Thyroid gland (tissue), 4 donors: ENCODE measurements around the gene REEP1. TPM values are rescaled to one million over a fixed set of nuclear protein-coding genes. Genes with fewer than 3 reads are reported as not detected.
A peak's percentile ranks its signal among the peaks of the same experiment; 100 is the strongest.

Experiments used
- DNase-seq, 2 donors: peaks; one replicate each; pipeline ENCODE4 v3.0.0-alpha.2; 2019
- H3K27ac ChIP-seq, 3 donors: fragments of 200-600 bp; sonication (generic); 1 replicate in 2 of 3; 2 replicates in 1 of 3; pipeline ENCODE4 v1.5.1; 2016 to 2019; ENCODE audit warnings: mild to moderate bottlenecking in 1 of 3, moderate library complexity in 1 of 3
- H3K27me3 ChIP-seq: fragments of 200-600 bp; sonication (generic); one replicate; pipeline ENCODE4 v1.5.1; 2019
- H3K36me3 ChIP-seq, 2 donors: fragments of 200-600 bp; sonication (generic); one replicate each; pipeline ENCODE4 v1.5.1; 2016 to 2019
- H3K4me1 ChIP-seq, 2 donors: fragments of 200-600 bp; sonication (generic); one replicate each; pipeline ENCODE4 v1.5.1; 2017 to 2019
- H3K4me3 ChIP-seq, 3 donors: fragments of 200-600 bp; sonication (generic); replicated peaks in 1 of 3; 1 replicate in 2 of 3; 2 replicates in 1 of 3; pipeline ENCODE4 v1.5.1; 2016; ENCODE audit warnings: mild to moderate bottlenecking in 1 of 3
- H3K9me3 ChIP-seq: fragments of 200-600 bp; sonication (generic); one replicate; pipeline ENCODE4 v1.5.1; 2017
- POLR2A ChIP-seq, 2 donors: fragments of 450-650 bp; IDR thresholded peaks; one replicate each; pipeline ENCODE4 v1.6.1; 2017; ENCODE audit warnings: antibody characterized with exemption in 2 of 2, mild to moderate bottlenecking in 2 of 2, moderate library complexity in 1 of 2
- WGBS, 2 donors: methylation state at CpG; one replicate each; pipeline ENCODE4 v1.1.5; 2017; 5-methylcytosine and 5-hydroxymethylcytosine counted together
- intact Hi-C: fragments of 100-400 bp; cut with DNase I; formaldehyde crosslinking; loops from one replicate; pipeline ENCODE4 v1.15.1; 2023
- total RNA-seq, 4 donors: library from RNA; depleted of rRNA; stranded (reverse); fragments of >200 nt; gene quantifications; one replicate each; pipeline ENCODE4 v1.2.3, GENCODE V29; 2016
- TF ChIP-seq, protein P1 (sequence below), 6 experiments: fragments of 200-600 bp in 3 of 6; fragments of 450-650 bp in 3 of 6; sonication (generic) in 3 of 6; IDR thresholded peaks; one replicate each; pipeline ENCODE4 v1.5.1; 2016 to 2019; ENCODE audit warnings: antibody characterized with exemption in 6 of 6, mild to moderate bottlenecking in 2 of 6, inconsistent platforms in 1 of 6, moderate library complexity in 1 of 6

Gene REEP1
- total RNA-seq, 4 donors from 2014 or later: 2.5 to 7.1 (median 5.5) TPM

DNA sequence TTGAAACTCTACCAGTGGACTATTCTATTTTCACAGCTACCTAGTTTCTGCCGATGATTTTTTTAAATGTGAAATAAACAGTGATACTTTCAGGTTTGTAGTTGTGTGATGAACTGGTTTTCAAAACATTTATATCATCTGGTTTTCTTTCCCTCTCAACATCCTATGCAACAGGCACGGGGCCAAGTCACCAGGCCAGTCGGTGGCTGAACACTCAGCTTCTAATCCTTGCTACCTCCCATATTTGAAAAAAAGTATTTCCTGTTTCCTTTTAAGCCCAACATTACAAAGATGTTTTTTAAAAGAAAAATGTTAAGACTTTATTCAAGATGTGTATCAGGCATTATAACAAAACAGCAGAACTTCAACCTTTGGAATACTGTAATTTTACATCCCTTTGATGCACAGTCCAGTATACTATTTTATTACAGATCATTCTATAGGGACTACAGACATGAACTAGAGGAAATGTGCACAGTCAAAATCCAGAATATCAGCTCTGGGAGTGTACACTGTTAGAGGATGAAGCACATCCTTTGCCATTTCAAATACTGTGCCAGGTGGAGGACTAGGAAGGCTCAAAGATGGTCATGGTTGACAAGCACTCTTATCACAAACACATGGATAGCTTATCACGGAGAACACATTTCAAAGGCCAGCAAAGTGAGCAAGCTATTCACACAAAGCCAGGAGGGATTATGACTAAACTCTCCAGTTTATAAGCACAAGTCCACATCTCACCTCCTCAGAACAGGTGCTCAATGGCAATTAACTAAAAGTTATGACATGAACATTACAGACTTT, 123.5 kb downstream of the REEP1 start:
- 74 to 79% methylated on average over 4 of the region's 4 CpGs for WGBS, 2 donors

DNA sequence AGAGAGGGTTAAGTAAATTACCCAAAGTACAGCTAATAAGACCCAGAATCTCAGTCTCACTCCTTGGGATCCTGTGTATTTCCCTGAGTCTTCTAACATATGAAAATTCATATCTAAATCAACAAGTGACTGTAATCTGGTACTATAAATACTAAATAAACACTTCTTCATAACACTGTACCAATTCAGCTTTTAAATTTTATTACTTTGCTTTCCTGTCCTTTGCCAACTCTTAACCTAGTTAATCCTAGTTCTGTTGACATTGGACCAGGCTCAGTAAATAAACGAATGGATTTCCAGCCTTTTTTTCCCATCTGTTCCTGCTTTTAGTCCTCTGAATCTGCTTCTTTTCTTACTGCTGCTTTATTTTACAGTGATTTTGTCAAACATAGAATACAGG, 124.4 kb downstream of the REEP1 start:
- H3K27ac ChIP-seq: no peak overlapping the region
- H3K4me3 ChIP-seq: no peak overlapping the region
- 60 to 79% methylated on average over 1 of the region's 1 CpG for WGBS, 2 donors
- peaks cover 18% of the 10 kb centered on the region in 2 donors for H3K4me1 ChIP-seq
- no peaks in the 10 kb centered on the region for H3K27me3 ChIP-seq
- intact Hi-C loops: no loop called here
- H3K36me3 ChIP-seq: peaks cover 14 to 28% of the 10 kb centered on the region in 2 donors
- no peaks in the 10 kb centered on the region for H3K9me3 ChIP-seq
- no peak for DNase-seq
- TF ChIP-seq POLR2A (IDR thresholded peaks at IDR 0.05): no peak
- TF ChIP-seq, protein P1, sequence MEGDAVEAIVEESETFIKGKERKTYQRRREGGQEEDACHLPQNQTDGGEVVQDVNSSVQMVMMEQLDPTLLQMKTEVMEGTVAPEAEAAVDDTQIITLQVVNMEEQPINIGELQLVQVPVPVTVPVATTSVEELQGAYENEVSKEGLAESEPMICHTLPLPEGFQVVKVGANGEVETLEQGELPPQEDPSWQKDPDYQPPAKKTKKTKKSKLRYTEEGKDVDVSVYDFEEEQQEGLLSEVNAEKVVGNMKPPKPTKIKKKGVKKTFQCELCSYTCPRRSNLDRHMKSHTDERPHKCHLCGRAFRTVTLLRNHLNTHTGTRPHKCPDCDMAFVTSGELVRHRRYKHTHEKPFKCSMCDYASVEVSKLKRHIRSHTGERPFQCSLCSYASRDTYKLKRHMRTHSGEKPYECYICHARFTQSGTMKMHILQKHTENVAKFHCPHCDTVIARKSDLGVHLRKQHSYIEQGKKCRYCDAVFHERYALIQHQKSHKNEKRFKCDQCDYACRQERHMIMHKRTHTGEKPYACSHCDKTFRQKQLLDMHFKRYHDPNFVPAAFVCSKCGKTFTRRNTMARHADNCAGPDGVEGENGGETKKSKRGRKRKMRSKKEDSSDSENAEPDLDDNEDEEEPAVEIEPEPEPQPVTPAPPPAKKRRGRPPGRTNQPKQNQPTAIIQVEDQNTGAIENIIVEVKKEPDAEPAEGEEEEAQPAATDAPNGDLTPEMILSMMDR (IDR thresholded peaks at IDR 0.05): no peak

More for the DNA sequence above, 123.5 kb downstream of the REEP1 start:
- Histone ChIP-seq H3K27me3 (no peaks in the 10 kb centered on the region), H3K4me1 (peaks cover 18 to 21% of the 10 kb centered on the region in 2 donors), H3K27ac (no peak overlapping the region), H3K4me3 (no peak overlapping the region), H3K36me3 (peaks cover 9 to 20% of the 10 kb centered on the region in 2 donors), H3K9me3 (no peaks in the 10 kb centered on the region)
- TF ChIP-seq, protein P1 (IDR thresholded peaks at IDR 0.05): no peak
- TF ChIP-seq POLR2A (IDR thresholded peaks at IDR 0.05): no peak
- intact Hi-C loops: no loop called here
- DNase-seq: no peak

DNA sequence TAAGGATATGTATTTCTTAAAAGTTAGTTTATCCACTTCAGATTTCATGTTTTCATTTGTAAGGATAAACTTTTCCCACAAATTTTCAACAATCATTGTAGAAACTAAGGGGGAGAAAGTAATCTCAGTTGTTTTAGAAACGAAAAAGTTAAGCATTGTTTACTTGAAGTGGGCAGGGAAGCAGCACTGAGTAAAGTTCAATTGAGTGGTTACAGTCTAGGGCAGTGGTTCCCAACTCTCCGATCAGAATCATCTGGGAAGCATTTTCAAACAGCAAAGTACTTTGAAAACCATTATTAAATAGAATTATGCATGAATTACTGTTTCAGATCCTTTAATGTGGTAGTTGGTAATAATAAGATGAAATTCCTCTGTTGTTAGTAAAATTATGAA, 125.6 kb downstream of the REEP1 start:
- 28 to 32% methylated on average over 2 of the region's 2 CpGs for WGBS, 2 donors
- DNase-seq: no peak
- no peak for TF ChIP-seq POLR2A (IDR thresholded peaks at IDR 0.05)
- TF ChIP-seq, protein P1 (IDR thresholded peaks at IDR 0.05): no peak
- no peak overlapping the region for H3K27ac ChIP-seq
- no peak overlapping the region for H3K4me3 ChIP-seq
- no peaks in the 10 kb centered on the region for H3K27me3 ChIP-seq
- H3K9me3 ChIP-seq: no peaks in the 10 kb centered on the region
- peaks cover 27 to 38% of the 10 kb centered on the region in 2 donors for H3K36me3 ChIP-seq
- H3K4me1 ChIP-seq: peaks cover 16 to 18% of the 10 kb centered on the region in 2 donors
- intact Hi-C loops: no loop called here

DNA sequence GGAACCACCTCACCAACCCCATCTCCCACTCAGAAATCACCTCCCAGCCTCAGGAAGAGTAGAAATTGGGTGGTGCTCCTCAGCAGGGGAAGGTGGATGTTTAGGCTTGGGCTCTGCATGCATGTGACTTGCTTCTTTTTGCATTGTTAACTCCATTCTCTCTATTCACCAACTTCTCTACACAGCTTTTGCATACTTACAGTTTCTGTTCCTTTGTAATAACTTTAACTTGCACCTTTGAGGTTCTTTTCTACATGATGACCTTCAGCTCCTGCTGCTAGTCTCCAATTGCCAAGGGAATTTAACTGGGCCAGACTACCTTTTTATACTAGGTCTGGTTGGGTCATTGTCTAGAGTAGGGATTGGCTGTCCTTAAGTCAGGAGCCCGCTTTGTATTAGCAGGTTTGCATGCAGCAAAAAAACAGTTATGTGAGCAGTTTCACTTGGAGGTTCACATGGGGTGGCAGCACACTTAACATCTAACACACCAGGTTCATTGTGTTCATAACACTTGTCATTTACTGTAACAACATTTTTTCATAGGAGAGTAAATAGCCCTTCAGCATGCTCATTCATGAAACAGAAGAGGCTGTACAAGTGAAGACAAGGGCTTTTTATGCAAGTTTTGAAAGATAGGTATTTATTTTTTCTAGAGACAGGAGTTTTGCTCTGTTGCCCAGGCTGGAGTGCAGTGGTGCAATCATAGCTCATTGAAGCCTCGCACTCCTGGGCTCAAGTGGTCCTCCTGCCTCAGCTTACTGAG, 126.2 kb downstream of the REEP1 start:
- TF ChIP-seq, protein P1 (IDR thresholded peaks at IDR 0.05): no peak
- no peak for TF ChIP-seq POLR2A (IDR thresholded peaks at IDR 0.05)
- Histone ChIP-seq H3K36me3 (peaks cover 33 to 43% of the 10 kb centered on the region in 2 donors), H3K4me3 (no peak overlapping the region), H3K27ac (peak overlapping the region in 1 of 3 donors; percentile 18), H3K9me3 (no peaks in the 10 kb centered on the region), H3K4me1 (peaks cover 16 to 18% of the 10 kb centered on the region in 2 donors), H3K27me3 (no peaks in the 10 kb centered on the region)
- WGBS, 2 donors: 40 to 43% methylated on average over 2 of the region's 2 CpGs
- intact Hi-C loops: no loop called here
- DNase-seq: peak; percentile 86 to 87

DNA sequence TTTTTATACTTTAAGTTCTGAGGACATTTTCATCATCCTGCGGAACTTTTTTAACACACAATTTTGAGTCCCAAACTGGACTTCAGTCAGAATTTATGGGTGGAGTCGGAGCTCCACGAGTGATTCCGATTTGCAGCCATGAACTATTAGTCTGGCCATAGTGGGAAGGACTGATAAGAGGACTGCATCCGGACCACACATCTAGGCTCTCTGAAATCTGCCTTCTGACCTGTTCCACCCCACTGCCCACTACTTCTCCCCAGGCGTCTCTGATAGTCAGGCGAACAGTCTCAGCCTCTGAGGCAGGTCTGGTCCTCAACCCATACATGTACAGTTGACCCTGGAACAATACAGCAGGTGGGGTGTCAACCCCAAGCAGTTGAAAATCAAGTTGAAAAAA, 133.0 kb downstream of the REEP1 start:
- H3K27ac ChIP-seq: no peak overlapping the region
- no peak for DNase-seq
- no peaks in the 10 kb centered on the region for H3K9me3 ChIP-seq
- H3K27me3 ChIP-seq: no peaks in the 10 kb centered on the region
- TF ChIP-seq, protein P1 (IDR thresholded peaks at IDR 0.05): no peak
- TF ChIP-seq POLR2A (IDR thresholded peaks at IDR 0.05): no peak
- no peak overlapping the region for H3K4me3 ChIP-seq
- WGBS, 2 donors: 73 to 80% methylated on average over 7 of the region's 7 CpGs
- peaks cover 0 to 4% of the 10 kb centered on the region in 2 donors for H3K4me1 ChIP-seq
- intact Hi-C loops: no loop called here
- H3K36me3 ChIP-seq: peaks cover 25 to 29% of the 10 kb centered on the region in 2 donors
